HepG2 (cell line): ENCODE data around the gene FMN2.

Source experiments
- IRF2 ChIP-seq: IDR thresholded peaks from 2 replicates; pipeline ENCODE4 v1.6.1; 2018; ENCODE audit warnings: missing genetic modification reagents, missing compliant biosample characterization
- NCOA2 ChIP-seq: sonication (generic); formaldehyde crosslinking; IDR thresholded peaks from 2 replicates; pipeline ENCODE4 v1.8.0; 2022; ENCODE audit warnings: inconsistent platforms
- POLR2AphosphoS5 ChIP-seq: IDR thresholded peaks from 2 replicates; pipeline ENCODE4 v1.6.1; 2012; ENCODE audit warnings: low read depth, low read length
- RFX5 ChIP-seq: IDR thresholded peaks from 2 replicates; pipeline ENCODE4 v1.6.1; 2011; ENCODE audit warnings: low read depth, low read length, improper control_type of control experiment
- U2AF1 ChIP-seq: fragments of 200-400 bp; formaldehyde crosslinking; optimal IDR thresholded peaks from 2 replicates; pipeline ENCODE3; 2017; ENCODE audit warnings: mild to moderate bottlenecking, low read depth, low read length
- ZNF24 ChIP-seq: fragments of 450-650 bp; IDR thresholded peaks from 2 replicates; pipeline ENCODE4 v1.6.1; 2017; ENCODE audit warnings: antibody characterized with exemption, mild to moderate bottlenecking
- ZNF615 ChIP-seq: sonication (generic); formaldehyde crosslinking; IDR thresholded peaks from 2 replicates; pipeline ENCODE4 v1.5.0; 2020; ENCODE audit warnings: mild to moderate bottlenecking, missing genetic modification reagents, borderline replicate concordance
- ZNF660 ChIP-seq: sonication (generic); formaldehyde crosslinking; IDR thresholded peaks from 2 replicates; pipeline ENCODE4 v1.5.1; 2020; ENCODE audit warnings: mild to moderate bottlenecking, low read depth, missing genetic modification reagents, borderline replicate concordance
- TF ChIP-seq, protein P1 (sequence below): sonication (generic); formaldehyde crosslinking; IDR thresholded peaks from 2 replicates; pipeline ENCODE4 v1.8.0; 2022; ENCODE audit warnings: missing genetic modification reagents, mild to moderate bottlenecking, moderate library complexity, borderline replicate concordance
- TF ChIP-seq, protein P2 (sequence below): IDR thresholded peaks from 2 replicates; pipeline ENCODE4 v1.6.1; 2012; ENCODE audit warnings: low read depth, low read length, improper control_type of control experiment
- TF ChIP-seq, protein P3 (sequence below): sonication (generic); formaldehyde crosslinking; IDR thresholded peaks from 2 replicates; pipeline ENCODE4 v1.4.0; 2020; ENCODE audit warnings: missing genetic modification reagents
- TF ChIP-seq, protein P4 (sequence below): sonication (generic); formaldehyde crosslinking; IDR thresholded peaks from 2 replicates; pipeline ENCODE4 v1.5.0; 2020; ENCODE audit warnings: mild to moderate bottlenecking, missing genetic modification reagents, moderate library complexity
- TF ChIP-seq, protein P5 (sequence below): IDR thresholded peaks from 2 replicates; pipeline ENCODE4 v1.6.1; 2016; ENCODE audit warnings: low read depth, missing genetic modification reagents, missing compliant biosample characterization

DNA sequence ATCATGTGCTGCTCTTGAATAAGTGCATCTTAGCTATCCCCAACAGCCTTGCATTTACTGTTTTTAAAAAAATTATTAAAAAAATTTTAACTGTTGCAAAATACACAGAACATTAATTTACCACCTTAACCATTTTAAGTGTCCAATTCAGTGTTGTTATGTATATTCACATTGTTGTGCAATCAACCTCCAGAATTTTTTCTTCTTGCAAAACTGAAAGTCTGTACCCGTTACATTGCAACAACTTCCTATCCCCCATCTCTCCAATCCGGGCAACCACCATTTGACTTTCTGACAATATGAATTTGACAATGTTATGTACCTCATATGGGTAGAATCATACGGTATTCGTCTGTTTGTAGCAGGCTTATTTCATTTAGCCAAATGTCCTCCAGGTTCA lies 83.1 kb downstream of the FMN2 start:
- TF ChIP-seq IRF2 (CRISPR knock-in tag), result no peak
- TF ChIP-seq RFX5, result no peak
- TF ChIP-seq, protein P1, sequence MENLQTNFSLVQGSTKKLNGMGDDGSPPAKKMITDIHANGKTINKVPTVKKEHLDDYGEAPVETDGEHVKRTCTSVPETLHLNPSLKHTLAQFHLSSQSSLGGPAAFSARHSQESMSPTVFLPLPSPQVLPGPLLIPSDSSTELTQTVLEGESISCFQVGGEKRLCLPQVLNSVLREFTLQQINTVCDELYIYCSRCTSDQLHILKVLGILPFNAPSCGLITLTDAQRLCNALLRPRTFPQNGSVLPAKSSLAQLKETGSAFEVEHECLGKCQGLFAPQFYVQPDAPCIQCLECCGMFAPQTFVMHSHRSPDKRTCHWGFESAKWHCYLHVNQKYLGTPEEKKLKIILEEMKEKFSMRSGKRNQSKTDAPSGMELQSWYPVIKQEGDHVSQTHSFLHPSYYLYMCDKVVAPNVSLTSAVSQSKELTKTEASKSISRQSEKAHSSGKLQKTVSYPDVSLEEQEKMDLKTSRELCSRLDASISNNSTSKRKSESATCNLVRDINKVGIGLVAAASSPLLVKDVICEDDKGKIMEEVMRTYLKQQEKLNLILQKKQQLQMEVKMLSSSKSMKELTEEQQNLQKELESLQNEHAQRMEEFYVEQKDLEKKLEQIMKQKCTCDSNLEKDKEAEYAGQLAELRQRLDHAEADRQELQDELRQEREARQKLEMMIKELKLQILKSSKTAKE (CRISPR knock-in tag), result no peak
- TF ChIP-seq, protein P2, sequence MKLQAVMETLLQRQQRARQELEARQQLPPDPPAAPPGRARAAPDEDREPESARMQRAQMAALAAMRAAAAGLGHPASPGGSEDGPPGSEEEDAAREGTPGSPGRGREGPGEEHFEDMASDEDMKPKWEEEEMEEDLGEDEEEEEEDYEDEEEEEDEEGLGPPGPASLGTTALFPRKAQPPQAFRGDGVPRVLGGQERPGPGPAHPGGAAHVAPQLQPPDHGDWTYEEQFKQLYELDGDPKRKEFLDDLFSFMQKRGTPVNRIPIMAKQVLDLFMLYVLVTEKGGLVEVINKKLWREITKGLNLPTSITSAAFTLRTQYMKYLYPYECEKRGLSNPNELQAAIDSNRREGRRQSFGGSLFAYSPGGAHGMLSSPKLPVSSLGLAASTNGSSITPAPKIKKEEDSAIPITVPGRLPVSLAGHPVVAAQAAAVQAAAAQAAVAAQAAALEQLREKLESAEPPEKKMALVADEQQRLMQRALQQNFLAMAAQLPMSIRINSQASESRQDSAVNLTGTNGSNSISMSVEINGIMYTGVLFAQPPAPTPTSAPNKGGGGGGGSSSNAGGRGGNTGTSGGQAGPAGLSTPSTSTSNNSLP, result no peak
- TF ChIP-seq ZNF24, result no peak
- TF ChIP-seq, protein P3, sequence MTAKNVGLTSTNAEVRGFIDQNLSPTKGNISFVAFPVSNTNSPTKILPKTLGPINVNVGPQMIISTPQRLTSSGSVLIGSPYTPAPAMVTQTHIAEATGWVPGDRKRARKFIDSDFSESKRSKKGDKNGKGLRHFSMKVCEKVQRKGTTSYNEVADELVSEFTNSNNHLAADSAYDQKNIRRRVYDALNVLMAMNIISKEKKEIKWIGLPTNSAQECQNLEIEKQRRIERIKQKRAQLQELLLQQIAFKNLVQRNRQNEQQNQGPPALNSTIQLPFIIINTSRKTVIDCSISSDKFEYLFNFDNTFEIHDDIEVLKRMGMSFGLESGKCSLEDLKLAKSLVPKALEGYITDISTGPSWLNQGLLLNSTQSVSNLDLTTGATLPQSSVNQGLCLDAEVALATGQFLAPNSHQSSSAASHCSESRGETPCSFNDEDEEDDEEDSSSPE (CRISPR knock-in tag), result no peak
- no peak for TF ChIP-seq NCOA2 (CRISPR knock-in tag)
- TF ChIP-seq ZNF615 (CRISPR knock-in tag), result no peak
- TF ChIP-seq, protein P4, sequence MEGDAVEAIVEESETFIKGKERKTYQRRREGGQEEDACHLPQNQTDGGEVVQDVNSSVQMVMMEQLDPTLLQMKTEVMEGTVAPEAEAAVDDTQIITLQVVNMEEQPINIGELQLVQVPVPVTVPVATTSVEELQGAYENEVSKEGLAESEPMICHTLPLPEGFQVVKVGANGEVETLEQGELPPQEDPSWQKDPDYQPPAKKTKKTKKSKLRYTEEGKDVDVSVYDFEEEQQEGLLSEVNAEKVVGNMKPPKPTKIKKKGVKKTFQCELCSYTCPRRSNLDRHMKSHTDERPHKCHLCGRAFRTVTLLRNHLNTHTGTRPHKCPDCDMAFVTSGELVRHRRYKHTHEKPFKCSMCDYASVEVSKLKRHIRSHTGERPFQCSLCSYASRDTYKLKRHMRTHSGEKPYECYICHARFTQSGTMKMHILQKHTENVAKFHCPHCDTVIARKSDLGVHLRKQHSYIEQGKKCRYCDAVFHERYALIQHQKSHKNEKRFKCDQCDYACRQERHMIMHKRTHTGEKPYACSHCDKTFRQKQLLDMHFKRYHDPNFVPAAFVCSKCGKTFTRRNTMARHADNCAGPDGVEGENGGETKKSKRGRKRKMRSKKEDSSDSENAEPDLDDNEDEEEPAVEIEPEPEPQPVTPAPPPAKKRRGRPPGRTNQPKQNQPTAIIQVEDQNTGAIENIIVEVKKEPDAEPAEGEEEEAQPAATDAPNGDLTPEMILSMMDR (CRISPR knock-in tag), result no peak
- no peak for TF ChIP-seq POLR2AphosphoS5
- no peak for TF ChIP-seq ZNF660 (CRISPR knock-in tag)
- TF ChIP-seq, protein P5, sequence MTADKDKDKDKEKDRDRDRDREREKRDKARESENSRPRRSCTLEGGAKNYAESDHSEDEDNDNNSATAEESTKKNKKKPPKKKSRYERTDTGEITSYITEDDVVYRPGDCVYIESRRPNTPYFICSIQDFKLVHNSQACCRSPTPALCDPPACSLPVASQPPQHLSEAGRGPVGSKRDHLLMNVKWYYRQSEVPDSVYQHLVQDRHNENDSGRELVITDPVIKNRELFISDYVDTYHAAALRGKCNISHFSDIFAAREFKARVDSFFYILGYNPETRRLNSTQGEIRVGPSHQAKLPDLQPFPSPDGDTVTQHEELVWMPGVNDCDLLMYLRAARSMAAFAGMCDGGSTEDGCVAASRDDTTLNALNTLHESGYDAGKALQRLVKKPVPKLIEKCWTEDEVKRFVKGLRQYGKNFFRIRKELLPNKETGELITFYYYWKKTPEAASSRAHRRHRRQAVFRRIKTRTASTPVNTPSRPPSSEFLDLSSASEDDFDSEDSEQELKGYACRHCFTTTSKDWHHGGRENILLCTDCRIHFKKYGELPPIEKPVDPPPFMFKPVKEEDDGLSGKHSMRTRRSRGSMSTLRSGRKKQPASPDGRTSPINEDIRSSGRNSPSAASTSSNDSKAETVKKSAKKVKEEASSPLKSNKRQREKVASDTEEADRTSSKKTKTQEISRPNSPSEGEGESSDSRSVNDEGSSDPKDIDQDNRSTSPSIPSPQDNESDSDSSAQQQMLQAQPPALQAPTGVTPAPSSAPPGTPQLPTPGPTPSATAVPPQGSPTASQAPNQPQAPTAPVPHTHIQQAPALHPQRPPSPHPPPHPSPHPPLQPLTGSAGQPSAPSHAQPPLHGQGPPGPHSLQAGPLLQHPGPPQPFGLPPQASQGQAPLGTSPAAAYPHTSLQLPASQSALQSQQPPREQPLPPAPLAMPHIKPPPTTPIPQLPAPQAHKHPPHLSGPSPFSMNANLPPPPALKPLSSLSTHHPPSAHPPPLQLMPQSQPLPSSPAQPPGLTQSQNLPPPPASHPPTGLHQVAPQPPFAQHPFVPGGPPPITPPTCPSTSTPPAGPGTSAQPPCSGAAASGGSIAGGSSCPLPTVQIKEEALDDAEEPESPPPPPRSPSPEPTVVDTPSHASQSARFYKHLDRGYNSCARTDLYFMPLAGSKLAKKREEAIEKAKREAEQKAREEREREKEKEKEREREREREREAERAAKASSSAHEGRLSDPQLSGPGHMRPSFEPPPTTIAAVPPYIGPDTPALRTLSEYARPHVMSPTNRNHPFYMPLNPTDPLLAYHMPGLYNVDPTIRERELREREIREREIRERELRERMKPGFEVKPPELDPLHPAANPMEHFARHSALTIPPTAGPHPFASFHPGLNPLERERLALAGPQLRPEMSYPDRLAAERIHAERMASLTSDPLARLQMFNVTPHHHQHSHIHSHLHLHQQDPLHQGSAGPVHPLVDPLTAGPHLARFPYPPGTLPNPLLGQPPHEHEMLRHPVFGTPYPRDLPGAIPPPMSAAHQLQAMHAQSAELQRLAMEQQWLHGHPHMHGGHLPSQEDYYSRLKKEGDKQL, result no peak
- no peak for TF ChIP-seq U2AF1
